HepG2 (cell line): ENCODE results near the gene SH2D3A. TPM values are rescaled to one million over a fixed set of nuclear protein-coding genes. Genes with fewer than 3 reads are reported as not detected.
A peak's percentile ranks its signal among the peaks of the same experiment; 100 is the strongest.

ENCODE experiments used
- CREM ChIP-seq, 2 experiments: sonication (generic) in 1 of 2; formaldehyde crosslinking in 1 of 2; IDR thresholded peaks; 2 replicates each; pipeline versions ENCODE4 v1.4.0 to v1.6.1; 2016 to 2020; ENCODE audit warnings: antibody characterized with exemption in 1 of 2, mild to moderate bottlenecking in 1 of 2, missing genetic modification reagents in 1 of 2
- GPN1 ChIP-seq: sonication (generic); formaldehyde crosslinking; IDR thresholded peaks from 2 replicates; pipeline ENCODE4 v1.5.1; 2020; ENCODE audit warnings: missing genetic modification reagents, borderline replicate concordance
- ISL2 ChIP-seq: sonication (generic); formaldehyde crosslinking; IDR thresholded peaks from 2 replicates; pipeline ENCODE4 v1.5.0; 2020; ENCODE audit warnings: missing genetic modification reagents
- KIAA2018 ChIP-seq: sonication (generic); formaldehyde crosslinking; IDR thresholded peaks from 2 replicates; pipeline ENCODE4 v1.5.0; 2020; ENCODE audit warnings: mild to moderate bottlenecking, missing genetic modification reagents, borderline replicate concordance
- SALL1 ChIP-seq: sonication (generic); formaldehyde crosslinking; IDR thresholded peaks from 2 replicates; pipeline ENCODE4 v1.8.0; 2022; ENCODE audit warnings: mild to moderate bottlenecking, missing genetic modification reagents
- TCF7L2 ChIP-seq: IDR thresholded peaks from 2 replicates; pipeline ENCODE4 v1.6.1; 2011; ENCODE audit warnings: mild to moderate bottlenecking, low read depth, low read length, moderate library complexity
- WIZ ChIP-seq: sonication (generic); formaldehyde crosslinking; IDR thresholded peaks from 2 replicates; pipeline ENCODE4 v1.5.1; 2020; ENCODE audit warnings: mild to moderate bottlenecking, missing genetic modification reagents
- ZNF180 ChIP-seq: sonication (generic); formaldehyde crosslinking; IDR thresholded peaks from 2 replicates; pipeline ENCODE4 v1.4.0; 2020; ENCODE audit warnings: low read depth, missing genetic modification reagents, borderline replicate concordance
- ZNF639 ChIP-seq: conservative IDR thresholded peaks from 2 replicates; pipeline ENCODE4 v1.6.1; 2018; ENCODE audit warnings: missing genetic modification reagents
- ZNF672 ChIP-seq: sonication (generic); formaldehyde crosslinking; IDR thresholded peaks from 2 replicates; pipeline ENCODE4 v1.8.1; 2022; ENCODE audit warnings: missing genetic modification reagents
- polyA plus RNA-seq, 8 experiments: library from polyadenylated mRNA; depleted of rRNA in 3 of 8; stranded (reverse) in 7 of 8; unstranded in 1 of 8; fragments of >200 nt; fragmentation: Illumina TruSeq in 4 of 8; extraction: Trizol in 4 of 8; gene quantifications; 2 replicates each; pipeline versions ENCODE4 v1.2.1 to v1.2.3, GENCODE V29; 2011 to 2016; ENCODE audit warnings: low read depth in 4 of 8, missing spikeins in 1 of 8, mixed read lengths in 1 of 8; ENCODE audit not compliant: insufficient read depth in 1 of 8
- total RNA-seq, 5 experiments: library from RNA; depleted of rRNA; stranded (reverse); fragments of >200 nt; fragmentation: Illumina TruSeq; extraction: Trizol; gene quantifications; 2 replicates each; pipeline ENCODE4 v1.2.3, GENCODE V29; 2016; ENCODE audit warnings: low read depth in 1 of 5
- TF ChIP-seq, protein P1 (sequence below): sonication (generic); formaldehyde crosslinking; IDR thresholded peaks from 2 replicates; pipeline ENCODE4 v1.5.0; 2020; ENCODE audit warnings: missing genetic modification reagents
- TF ChIP-seq, protein P2 (sequence below): sonication (generic); formaldehyde crosslinking; IDR thresholded peaks from 2 replicates; pipeline ENCODE4 v1.4.0; 2020; ENCODE audit warnings: low read depth, missing genetic modification reagents
- TF ChIP-seq, protein P3 (sequence below): sonication (generic); formaldehyde crosslinking; IDR thresholded peaks from 2 replicates; pipeline ENCODE4 v1.4.0; 2020; ENCODE audit warnings: missing genetic modification reagents

The SH2D3A gene
- total and polyA plus RNA-seq, 2 of the 13 experiments (the other 11 are each of a cell fraction or from before 2014, with no cell fraction given), result 1.0 to 2.2 TPM

GRCh38 chr19:6752256-6753177 is 14.7 kb downstream of the SH2D3A start (continued):
- TF ChIP-seq, protein P1, sequence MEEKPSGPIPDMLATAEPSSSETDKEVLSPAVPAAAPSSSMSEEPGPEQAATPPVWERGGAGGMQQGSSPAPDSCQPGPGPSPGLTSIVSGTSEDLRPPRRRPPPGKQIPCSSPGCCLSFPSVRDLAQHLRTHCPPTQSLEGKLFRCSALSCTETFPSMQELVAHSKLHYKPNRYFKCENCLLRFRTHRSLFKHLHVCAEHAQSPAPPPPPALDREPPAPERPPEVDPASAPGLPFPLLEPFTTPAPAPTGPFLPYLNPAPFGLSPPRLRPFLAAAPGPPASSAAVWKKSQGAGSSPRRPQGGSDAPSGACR (CRISPR knock-in tag), result no peak; the same call in 1 of the 2 replicates
- 0 out of 2 replicates have a peak, but pooled peaks have one; percentile 29 for TF ChIP-seq WIZ (CRISPR knock-in tag)
- TF ChIP-seq KIAA2018 (CRISPR knock-in tag), result no peak
- TF ChIP-seq TCF7L2, result no peak
- TF ChIP-seq GPN1 (CRISPR knock-in tag), result no peak
- peak; percentile 31; the same call in 1 of the 2 replicates for TF ChIP-seq CREM (IDR thresholded peaks at IDR 0.05)
- no peak for TF ChIP-seq CREM (CRISPR knock-in tag; IDR thresholded peaks at IDR 0.05)
- no peak for TF ChIP-seq ZNF672 (CRISPR knock-in tag)
- TF ChIP-seq ZNF639 (CRISPR knock-in tag), result 0 out of 2 replicates have a peak, but pooled peaks have one; percentile 59
- TF ChIP-seq, protein P2, sequence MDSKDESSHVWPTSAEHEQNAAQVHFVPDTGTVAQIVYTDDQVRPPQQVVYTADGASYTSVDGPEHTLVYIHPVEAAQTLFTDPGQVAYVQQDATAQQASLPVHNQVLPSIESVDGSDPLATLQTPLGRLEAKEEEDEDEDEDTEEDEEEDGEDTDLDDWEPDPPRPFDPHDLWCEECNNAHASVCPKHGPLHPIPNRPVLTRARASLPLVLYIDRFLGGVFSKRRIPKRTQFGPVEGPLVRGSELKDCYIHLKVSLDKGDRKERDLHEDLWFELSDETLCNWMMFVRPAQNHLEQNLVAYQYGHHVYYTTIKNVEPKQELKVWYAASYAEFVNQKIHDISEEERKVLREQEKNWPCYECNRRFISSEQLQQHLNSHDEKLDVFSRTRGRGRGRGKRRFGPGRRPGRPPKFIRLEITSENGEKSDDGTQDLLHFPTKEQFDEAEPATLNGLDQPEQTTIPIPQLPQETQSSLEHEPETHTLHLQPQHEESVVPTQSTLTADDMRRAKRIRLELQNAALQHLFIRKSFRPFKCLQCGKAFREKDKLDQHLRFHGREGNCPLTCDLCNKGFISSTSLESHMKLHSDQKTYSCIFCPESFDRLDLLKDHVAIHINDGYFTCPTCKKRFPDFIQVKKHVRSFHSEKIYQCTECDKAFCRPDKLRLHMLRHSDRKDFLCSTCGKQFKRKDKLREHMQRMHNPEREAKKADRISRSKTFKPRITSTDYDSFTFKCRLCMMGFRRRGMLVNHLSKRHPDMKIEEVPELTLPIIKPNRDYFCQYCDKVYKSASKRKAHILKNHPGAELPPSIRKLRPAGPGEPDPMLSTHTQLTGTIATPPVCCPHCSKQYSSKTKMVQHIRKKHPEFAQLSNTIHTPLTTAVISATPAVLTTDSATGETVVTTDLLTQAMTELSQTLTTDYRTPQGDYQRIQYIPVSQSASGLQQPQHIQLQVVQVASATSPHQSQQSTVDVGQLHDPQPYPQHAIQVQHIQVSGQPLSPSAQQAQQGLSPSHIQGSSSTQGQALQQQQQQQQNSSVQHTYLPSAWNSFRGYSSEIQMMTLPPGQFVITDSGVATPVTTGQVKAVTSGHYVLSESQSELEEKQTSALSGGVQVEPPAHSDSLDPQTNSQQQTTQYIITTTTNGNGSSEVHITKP, result no peak
- no peak for TF ChIP-seq ISL2 (CRISPR knock-in tag)
- no peak for TF ChIP-seq ZNF180
- peak; percentile 62; the same call in 1 of the 2 replicates for TF ChIP-seq SALL1 (CRISPR knock-in tag)
- TF ChIP-seq, protein P3, sequence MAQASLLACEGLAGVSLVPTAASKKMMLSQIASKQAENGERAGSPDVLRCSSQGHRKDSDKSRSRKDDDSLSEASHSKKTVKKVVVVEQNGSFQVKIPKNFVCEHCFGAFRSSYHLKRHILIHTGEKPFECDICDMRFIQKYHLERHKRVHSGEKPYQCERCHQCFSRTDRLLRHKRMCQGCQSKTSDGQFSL, result no peak
